HCT116 (cell line): ENCODE data around the gene APPL1.

Experiments used
- CTCF ChIP-seq, 3 experiments: fragments of 200-600 bp in 1 of 3; sonication (generic) in 1 of 3; IDR thresholded peaks in 2 of 3; conservative IDR thresholded peaks in 1 of 3; 2 replicates each; pipeline ENCODE4 v1.5.1; 2012 to 2017; ENCODE audit warnings: low read depth in 2 of 3, low read length in 2 of 3, antibody characterized with exemption in 1 of 3, borderline replicate concordance in 1 of 3, control low read depth in 1 of 3, mild to moderate bottlenecking in 1 of 3, mixed read lengths in 1 of 3, mixed run types in 1 of 3, moderate library complexity in 1 of 3; ENCODE audit not compliant: insufficient read depth in 1 of 3
- EZH2 ChIP-seq: fragments of 200-600 bp; sonication (generic); IDR thresholded peaks from 2 replicates; pipeline ENCODE4 v1.6.1; 2017; ENCODE audit warnings: antibody characterized with exemption, mixed run types
- POLR2A ChIP-seq: IDR thresholded peaks from 2 replicates; pipeline ENCODE4 v1.7.0; 2011; ENCODE audit warnings: borderline replicate concordance; ENCODE audit not compliant: insufficient read depth, insufficient read length; ENCODE audit errors: extremely low read depth
- SIN3A ChIP-seq: IDR thresholded peaks from 2 replicates; pipeline ENCODE4 v1.6.1; 2012; ENCODE audit warnings: low read depth
- ZNF274 ChIP-seq: fragments of 200-500 bp; sonication (Bioruptor generic); IDR thresholded peaks from 2 replicates; pipeline ENCODE4 v1.6.1; 2014; ENCODE audit warnings: mild to moderate bottlenecking, low read depth, low read length, inconsistent platforms

GRCh38 chr3:57233799-57234198, 6.3 kb downstream of the APPL1 start:
- TF ChIP-seq EZH2 (no peak), SIN3A (no peak), ZNF274 (no peak), CTCF (IDR thresholded peaks at IDR 0.05 in 2 of 3, conservative IDR thresholded peaks at IDR 0.05 in 1 of 3; ENCODE audit: borderline replicate concordance in 1 of 3, insufficient read depth in 1 of 3, low read depth in 2 of 3, low read length in 2 of 3) (no peak), POLR2A (no peak)
